ENCODE data around the gene PKN3. TPM values are rescaled to one million over a fixed set of nuclear protein-coding genes. Genes with fewer than 3 reads are reported as not detected.

The PKN3 gene
- total and polyA plus RNA-seq, 5 donors: 4.7 to 8.7 (median 7.3) TPM

GRCh38 chr9:128728298-128728697, 26.0 kb downstream of the PKN3 start:
- 75% methylated on average over 7 of the region's 7 CpGs for WGBS
- intact Hi-C loops (cut with DNase I): no loop called here
- no peak overlapping the region for H3K27ac ChIP-seq (ENCODE audit: low read length)
- H3K4me1 ChIP-seq (ENCODE audit: control insufficient read depth, insufficient read depth, low read length): peaks cover 3% of the 10 kb centered on the region
- H3K27me3 ChIP-seq (ENCODE audit: control insufficient read depth, insufficient read depth): no peaks in the 10 kb centered on the region
- H3K4me3 ChIP-seq (ENCODE audit: low read length): no peak overlapping the region
- ATAC-seq (no peak), DNase-seq (no peak)
- H3K9me3 ChIP-seq (ENCODE audit: control insufficient read depth, low read length): no peaks in the 10 kb centered on the region

DNA sequence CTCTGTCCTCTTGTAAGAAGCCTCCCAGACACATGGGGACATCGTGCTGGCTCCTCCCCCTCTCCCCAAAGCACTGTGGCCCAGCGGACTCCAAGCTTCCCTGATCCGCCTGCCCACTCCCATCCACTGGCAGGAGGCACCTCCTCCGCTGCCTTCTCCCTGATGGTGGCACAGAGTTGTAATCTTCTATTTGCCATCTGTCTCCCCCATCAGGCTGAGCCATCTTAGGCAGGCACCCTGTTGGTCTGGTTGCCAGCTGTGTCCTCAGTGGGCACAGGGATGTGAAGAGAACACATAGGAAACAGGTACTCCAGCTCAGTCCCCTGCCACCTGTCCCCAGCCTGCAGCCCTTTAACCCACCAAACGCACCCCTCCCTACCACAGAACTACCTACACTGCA, 27.0 kb downstream of the PKN3 start:
- no peaks in the 10 kb centered on the region for H3K27me3 ChIP-seq (ENCODE audit: control insufficient read depth, insufficient read depth)
- no peak overlapping the region for H3K27ac ChIP-seq (ENCODE audit: low read length)
- ATAC-seq (no peak), DNase-seq (no peak)
- WGBS: 76% methylated on average over 5 of the region's 5 CpGs
- H3K4me1 ChIP-seq (ENCODE audit: control insufficient read depth, insufficient read depth, low read length): peaks cover 3% of the 10 kb centered on the region
- intact Hi-C loops (cut with DNase I): no loop called here
- no peak overlapping the region for H3K4me3 ChIP-seq (ENCODE audit: low read length)
- no peaks in the 10 kb centered on the region for H3K9me3 ChIP-seq (ENCODE audit: control insufficient read depth, low read length)

DNA sequence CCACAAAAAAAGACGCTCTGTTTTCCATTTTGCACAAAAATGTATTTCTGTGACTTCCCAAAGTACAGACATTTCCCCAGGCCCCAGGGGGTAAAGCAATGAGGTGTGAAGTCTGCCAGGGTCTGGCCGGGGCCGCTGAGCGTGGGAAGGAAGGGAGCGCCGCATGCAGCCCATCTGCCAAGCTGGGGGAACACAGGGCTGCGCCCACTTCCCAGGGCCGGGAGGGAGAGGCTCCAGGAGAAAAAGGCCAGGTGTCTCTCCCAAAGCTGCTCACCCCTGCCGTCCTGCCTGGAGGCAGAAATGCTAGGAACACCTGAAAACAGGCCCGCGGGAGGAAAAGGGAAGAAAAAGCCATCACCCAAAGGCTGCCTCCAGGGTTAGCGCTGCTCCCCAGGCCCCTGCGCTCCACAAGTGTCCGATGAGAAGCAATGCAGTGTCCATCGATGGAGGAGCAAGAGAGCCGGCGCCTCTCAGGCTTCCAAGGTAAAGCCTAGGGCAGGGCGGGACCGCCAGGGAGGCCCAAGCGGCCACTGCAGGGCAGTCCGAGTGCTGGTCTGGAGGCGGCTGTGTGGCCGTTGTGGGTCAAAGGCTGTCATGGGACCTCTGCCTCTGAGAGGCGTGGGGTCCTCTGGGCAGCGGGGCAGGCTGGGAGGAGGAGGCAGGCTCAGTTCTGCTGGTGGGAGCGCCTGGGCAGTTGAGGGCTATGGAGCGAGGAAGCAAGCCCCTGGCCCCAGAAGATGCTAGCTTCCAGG, 27.6 kb downstream of the PKN3 start:
- ATAC-seq (no peak), DNase-seq (no peak)
- Histone ChIP-seq H3K4me3 (ENCODE audit: low read length) (no peak overlapping the region), H3K9me3 (ENCODE audit: control insufficient read depth, low read length) (no peaks in the 10 kb centered on the region), H3K27ac (ENCODE audit: low read length) (no peak overlapping the region), H3K27me3 (ENCODE audit: control insufficient read depth, insufficient read depth) (no peaks in the 10 kb centered on the region), H3K4me1 (ENCODE audit: control insufficient read depth, insufficient read depth, low read length) (no peaks in the 10 kb centered on the region)
- 90% methylated on average over 27 of the region's 27 CpGs for WGBS
- intact Hi-C loops (cut with DNase I): no loop called here

- Histone ChIP-seq H3K9me3 (ENCODE audit: control insufficient read depth, low read length) (no peaks in the 10 kb centered on the region), H3K4me1 (ENCODE audit: control insufficient read depth, insufficient read depth, low read length) (no peaks in the 10 kb centered on the region), H3K4me3 (ENCODE audit: low read length) (no peak overlapping the region), H3K27ac (ENCODE audit: low read length) (no peak overlapping the region), H3K27me3 (ENCODE audit: control insufficient read depth, insufficient read depth) (no peaks in the 10 kb centered on the region)
- ATAC-seq (no peak), DNase-seq (no peak)
- WGBS: 84% methylated on average over 13 of the region's 13 CpGs
- intact Hi-C loops (cut with DNase I): no loop called here
Observed at GRCh38 chr9:128731093-128731492, 28.8 kb downstream of the PKN3 start.

DNA sequence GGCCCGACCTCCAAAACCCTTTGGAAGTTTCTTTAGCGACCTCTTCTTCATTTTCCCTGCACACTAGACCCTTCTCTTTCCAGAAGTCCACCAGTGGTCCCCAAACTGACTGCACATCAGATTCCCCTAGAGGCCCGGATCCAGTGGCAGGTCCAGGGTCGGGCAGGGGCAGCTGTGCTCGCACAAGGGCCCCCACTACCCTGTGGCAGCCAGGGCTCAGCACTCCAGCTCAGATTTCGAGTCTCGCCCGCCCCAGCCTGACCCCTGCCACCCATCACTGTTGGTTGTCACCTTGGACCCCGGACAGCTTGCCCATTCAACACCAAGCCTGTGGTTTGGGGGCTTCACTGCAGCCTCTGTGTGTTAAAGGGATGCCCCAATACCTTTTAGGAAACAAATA, 29.4 kb downstream of the PKN3 start:
- Histone ChIP-seq H3K9me3 (ENCODE audit: control insufficient read depth, low read length) (no peaks in the 10 kb centered on the region), H3K4me3 (ENCODE audit: low read length) (no peak overlapping the region), H3K27ac (ENCODE audit: low read length) (no peak overlapping the region), H3K4me1 (ENCODE audit: control insufficient read depth, insufficient read depth, low read length) (no peaks in the 10 kb centered on the region), H3K27me3 (ENCODE audit: control insufficient read depth, insufficient read depth) (no peaks in the 10 kb centered on the region)
- intact Hi-C loops (cut with DNase I): no loop called here
- DNase-seq (no peak), ATAC-seq (no peak)
- WGBS: 83% methylated on average over 9 of the region's 9 CpGs

DNA sequence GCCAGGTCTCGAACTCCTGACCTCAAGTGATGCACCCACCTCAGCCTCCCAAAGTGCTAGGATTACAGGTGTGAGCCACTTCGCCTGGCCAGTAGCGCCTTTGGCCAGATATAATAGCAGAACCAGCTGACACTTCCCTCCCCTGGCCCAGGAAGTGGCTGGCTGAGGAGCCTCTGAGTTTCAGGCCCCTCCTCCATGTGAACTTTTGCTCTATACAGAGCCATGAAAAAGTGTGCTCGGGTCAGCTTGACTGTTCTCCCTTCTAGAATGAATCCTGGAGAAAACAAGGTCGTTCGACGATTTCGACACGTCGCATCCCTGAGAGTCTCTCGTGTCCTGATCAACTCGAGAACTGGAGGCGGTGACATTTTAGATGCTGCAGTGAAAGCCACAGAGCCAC, 30.3 kb downstream of the PKN3 start:
- H3K4me3 ChIP-seq (ENCODE audit: low read length): no peak overlapping the region
- ATAC-seq (no peak), DNase-seq (no peak)
- no peak overlapping the region for H3K27ac ChIP-seq (ENCODE audit: low read length)
- no peaks in the 10 kb centered on the region for H3K27me3 ChIP-seq (ENCODE audit: control insufficient read depth, insufficient read depth)
- no peaks in the 10 kb centered on the region for H3K9me3 ChIP-seq (ENCODE audit: control insufficient read depth, low read length)
- H3K4me1 ChIP-seq (ENCODE audit: control insufficient read depth, insufficient read depth, low read length): no peaks in the 10 kb centered on the region
- intact Hi-C loops (cut with DNase I): no loop called here
- 86% methylated on average over 13 of the region's 13 CpGs for WGBS

GRCh38 chr9:128733256-128733655, 31.0 kb downstream of the PKN3 start:
- no peak overlapping the region for H3K4me3 ChIP-seq (ENCODE audit: low read length)
- intact Hi-C loops (cut with DNase I): no loop called here
- ATAC-seq (peak; percentile 56 to 82), DNase-seq (peak; percentile 73 to 84 (median 79))
- peak overlapping the region; percentile 39 for H3K27ac ChIP-seq (ENCODE audit: low read length)
- no peaks in the 10 kb centered on the region for H3K4me1 ChIP-seq (ENCODE audit: control insufficient read depth, insufficient read depth, low read length)
- no peaks in the 10 kb centered on the region for H3K27me3 ChIP-seq (ENCODE audit: control insufficient read depth, insufficient read depth)
- no peaks in the 10 kb centered on the region for H3K9me3 ChIP-seq (ENCODE audit: control insufficient read depth, low read length)
- WGBS: 24% methylated on average over 9 of the region's 9 CpGs

- H3K27me3 ChIP-seq (ENCODE audit: control insufficient read depth, insufficient read depth): no peaks in the 10 kb centered on the region
- no peaks in the 10 kb centered on the region for H3K9me3 ChIP-seq (ENCODE audit: control insufficient read depth, low read length)
- ATAC-seq: no peak
- H3K27ac ChIP-seq (ENCODE audit: low read length): no peak overlapping the region
- no peak overlapping the region for H3K4me3 ChIP-seq (ENCODE audit: low read length)
- intact Hi-C loops (cut with DNase I): no loop called here
- WGBS: 74% methylated on average over 2 of the region's 2 CpGs
- H3K4me1 ChIP-seq (ENCODE audit: control insufficient read depth, insufficient read depth, low read length): no peaks in the 10 kb centered on the region
- no peak for DNase-seq
Observed at GRCh38 chr9:128735373-128735772, 33.1 kb downstream of the PKN3 start.

DNA sequence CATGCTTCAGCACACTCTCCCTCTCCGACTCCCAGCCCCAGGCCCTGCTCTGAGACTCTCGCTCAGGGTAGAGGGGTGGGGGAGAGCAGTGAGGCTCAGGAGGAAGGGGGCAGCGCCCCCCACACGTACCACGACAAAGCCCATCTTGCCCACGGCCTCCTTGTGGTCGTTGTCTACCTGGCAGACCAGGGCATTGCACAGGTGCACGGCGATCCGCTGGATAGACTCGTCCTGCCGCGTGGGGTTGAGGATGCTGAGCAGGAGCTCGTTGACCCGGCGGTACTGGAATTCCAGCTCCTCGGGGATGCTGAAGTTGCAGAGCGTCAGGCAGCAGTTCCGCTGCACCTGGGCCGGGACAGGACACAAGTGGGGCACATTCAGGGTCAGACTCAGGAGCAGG, 40.1 kb downstream of the PKN3 start:
- ATAC-seq: peak; percentile 26 to 43
- no peak for DNase-seq
- Histone ChIP-seq H3K4me3 (ENCODE audit: low read length) (no peak overlapping the region), H3K27ac (ENCODE audit: low read length) (no peak overlapping the region), H3K27me3 (ENCODE audit: control insufficient read depth, insufficient read depth) (no peaks in the 10 kb centered on the region), H3K4me1 (ENCODE audit: control insufficient read depth, insufficient read depth, low read length) (no peaks in the 10 kb centered on the region), H3K9me3 (ENCODE audit: control insufficient read depth, low read length) (no peaks in the 10 kb centered on the region)
- 83% methylated on average over 20 of the region's 20 CpGs for WGBS
- intact Hi-C loops (cut with DNase I): no loop called here

- no peak for DNase-seq
- no peaks in the 10 kb centered on the region for H3K4me1 ChIP-seq (ENCODE audit: control insufficient read depth, insufficient read depth, low read length)
- no peaks in the 10 kb centered on the region for H3K9me3 ChIP-seq (ENCODE audit: control insufficient read depth, low read length)
- H3K27ac ChIP-seq (ENCODE audit: low read length): no peak overlapping the region
- H3K4me3 ChIP-seq (ENCODE audit: low read length): no peak overlapping the region
- intact Hi-C loops (cut with DNase I): no loop called here
- no peaks in the 10 kb centered on the region for H3K27me3 ChIP-seq (ENCODE audit: control insufficient read depth, insufficient read depth)
- ATAC-seq: no peak
- 100% methylated on average over 1 of the region's 1 CpG for WGBS
Observed at GRCh38 chr9:128743421-128743820, 41.1 kb downstream of the PKN3 start.

DNA sequence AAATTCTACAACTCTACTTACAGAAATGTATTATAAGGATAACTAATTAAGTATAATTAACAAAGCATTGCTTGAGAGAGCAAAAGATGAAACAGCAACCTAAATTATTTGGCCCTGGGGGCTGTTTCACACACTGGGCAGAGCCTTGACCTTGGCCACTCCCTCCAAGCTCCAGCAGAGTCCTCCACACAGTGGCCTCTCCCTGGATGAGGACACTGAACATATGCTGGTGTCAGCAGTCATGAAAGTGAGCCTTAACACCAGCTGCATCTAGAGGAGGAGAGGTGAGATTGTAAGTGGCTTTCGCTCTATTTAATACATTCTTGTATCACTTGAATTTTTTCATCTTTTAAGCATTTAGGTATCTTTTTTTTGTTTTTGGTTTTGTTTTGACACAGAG, 44.9 kb downstream of the PKN3 start:
- WGBS: 96% methylated on average over 1 of the region's 1 CpG
- H3K9me3 ChIP-seq (ENCODE audit: control insufficient read depth, low read length): no peaks in the 10 kb centered on the region
- ATAC-seq (no peak), DNase-seq (no peak)
- intact Hi-C loops (cut with DNase I): no loop called here
- H3K27ac ChIP-seq (ENCODE audit: low read length): no peak overlapping the region
- H3K4me3 ChIP-seq (ENCODE audit: low read length): no peak overlapping the region
- no peaks in the 10 kb centered on the region for H3K4me1 ChIP-seq (ENCODE audit: control insufficient read depth, insufficient read depth, low read length)
- H3K27me3 ChIP-seq (ENCODE audit: control insufficient read depth, insufficient read depth): no peaks in the 10 kb centered on the region
